ENCODE measurements around the gene DCAF12. TPM values are rescaled to one million over a fixed set of nuclear protein-coding genes. Genes with fewer than 3 reads are reported as not detected.

Gene DCAF12
- total and polyA plus RNA-seq, 2 of the 13 experiments (the other 11 are each of a cell fraction or from before 2014, with no cell fraction given): 26.8 to 37.4 TPM

GRCh38 chr9:34126207-34127034 is at the start of gene DCAF12 (continued):
- TF ChIP-seq ZNF101 (CRISPR knock-in tag; IDR thresholded peaks at IDR 0.05; ENCODE audit: borderline replicate concordance, low read depth) (no peak), ATF7 (IDR thresholded peaks at IDR 0.05) (no peak), ATF7 (CRISPR knock-in tag; IDR thresholded peaks at IDR 0.05) (no peak), MTA3 (CRISPR knock-in tag; IDR thresholded peaks at IDR 0.05) (no peak), RAD21 (CRISPR knock-in tag; IDR thresholded peaks at IDR 0.05) (peak; percentile 43), THYN1 (CRISPR knock-in tag; IDR thresholded peaks at IDR 0.05; ENCODE audit: borderline replicate concordance, low read depth) (no peak), PHF20 (CRISPR knock-in tag; IDR thresholded peaks at IDR 0.05) (peak; percentile 74; the same call in 1 of the 2 replicates), ZNF879 (CRISPR knock-in tag; IDR thresholded peaks at IDR 0.05) (no peak), PAWR (CRISPR knock-in tag; IDR thresholded peaks at IDR 0.05; ENCODE audit: borderline replicate concordance) (no peak), TERF1 (CRISPR knock-in tag; IDR thresholded peaks at IDR 0.05) (no peak), PLRG1 (conservative IDR thresholded peaks at IDR 0.05) (no peak), ZNF275 (CRISPR knock-in tag; IDR thresholded peaks at IDR 0.05; ENCODE audit: borderline replicate concordance) (no peak; the same call in 1 of the 2 replicates), ZNF672 (CRISPR knock-in tag; IDR thresholded peaks at IDR 0.05) (no peak), ZNF652 (CRISPR knock-in tag; IDR thresholded peaks at IDR 0.05; ENCODE audit: borderline replicate concordance, low read depth) (no peak), ZNF557 (CRISPR knock-in tag; IDR thresholded peaks at IDR 0.05) (no peak), THRA (CRISPR knock-in tag; IDR thresholded peaks at IDR 0.05; ENCODE audit: borderline replicate concordance) (0 out of 2 replicates have a peak, but pooled peaks have one; percentile 53), ZNF646 (CRISPR knock-in tag; IDR thresholded peaks at IDR 0.05) (no peak), ZNF740 (CRISPR knock-in tag; IDR thresholded peaks at IDR 0.05) (no peak; the same call in 1 of the 2 replicates)
